ENCODE data around the gene NMNAT1.

The NMNAT1 gene

DNA sequence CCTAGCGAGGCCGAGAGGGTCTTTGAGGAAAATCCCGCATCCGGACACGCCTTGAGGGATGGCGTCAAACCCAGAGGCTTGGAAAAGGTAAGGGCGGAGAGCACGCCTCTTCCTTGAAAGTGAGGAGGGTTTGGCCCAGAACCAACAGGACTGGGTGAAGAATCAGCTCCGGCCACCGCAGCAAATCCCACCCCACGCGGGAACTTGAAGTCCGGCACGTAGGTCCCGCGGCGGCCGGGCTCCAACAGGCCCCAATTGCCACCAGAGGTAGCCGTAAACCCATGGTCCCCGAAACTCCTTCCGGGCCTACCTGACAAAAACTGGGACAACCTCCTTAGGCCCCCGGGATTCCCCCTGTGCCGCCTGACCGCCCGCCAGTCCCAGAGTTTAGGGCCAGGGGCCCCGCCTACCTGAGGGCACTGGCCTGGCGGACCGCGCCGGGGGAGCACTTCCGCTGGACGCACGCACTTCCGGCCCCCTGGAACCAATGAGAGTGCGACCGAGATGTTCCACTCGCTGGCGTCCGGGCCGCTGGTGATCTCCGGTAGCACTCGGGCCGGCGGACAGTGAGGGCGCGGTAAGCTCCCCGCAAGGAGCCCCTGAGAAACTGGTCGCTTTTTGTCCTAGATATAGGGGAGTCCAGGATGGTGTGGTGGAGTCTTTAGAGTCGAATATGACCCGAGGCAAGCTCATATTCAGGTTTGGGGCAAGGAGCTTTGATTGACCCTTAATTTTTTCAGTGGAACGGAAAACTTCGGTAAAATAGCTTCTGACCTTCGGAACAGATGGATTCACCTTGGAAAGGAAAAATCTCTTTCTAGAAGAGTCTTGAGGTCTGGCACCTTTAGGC lies at the start of gene NMNAT1, which contains the start of gene LZIC:
NMNAT1 (plus strand) TSS at position 537 of the 850 bp plus-strand sequence. CDS start 28,599 bp downstream, outside the sequence.
LZIC (minus strand) TSS at position 453 of the 850 bp plus-strand sequence. CDS start 6,772 bp downstream, outside the sequence.
- Mint-ChIP-seq H3K27ac (peak within 1 kb of the TSS; percentile 97), H3K27me3 (ENCODE audit: low read depth) (no peaks in the 10 kb centered on the region), H3K4me1 (ENCODE audit: low read depth) (peaks cover 8% of the 10 kb centered on the region)

GRCh38 chr1:9894115-9894514 lies 49.2 kb upstream of the NMNAT1 start:
- Mint-ChIP-seq H3K4me1 (ENCODE audit: low read depth) (peaks cover 13% of the 10 kb centered on the region), H3K27ac (no peak overlapping the region), H3K4me3 (no peak overlapping the region), H3K27me3 (ENCODE audit: low read depth) (no peaks in the 10 kb centered on the region), H3K36me3 (ENCODE audit: low read depth) (no peaks in the 10 kb centered on the region), H3K9me3 (no peaks in the 10 kb centered on the region)

More for the DNA sequence above, at the start of gene NMNAT1, which contains the start of gene LZIC:
- H3K9me3 Mint-ChIP-seq, result no peaks in the 10 kb centered on the region
- H3K36me3 Mint-ChIP-seq (ENCODE audit: low read depth), result peaks cover 8% of the 10 kb centered on the region
- peak within 1 kb of the TSS; percentile 99 for H3K4me3 Mint-ChIP-seq

GRCh38 chr1:9900142-9901043 lies 42.9 kb upstream of the NMNAT1 start:
- Mint-ChIP-seq H3K4me3 (no peak overlapping the region), H3K27ac (no peak overlapping the region), H3K9me3 (no peaks in the 10 kb centered on the region), H3K4me1 (ENCODE audit: low read depth) (peaks cover 6% of the 10 kb centered on the region), H3K27me3 (ENCODE audit: low read depth) (no peaks in the 10 kb centered on the region), H3K36me3 (ENCODE audit: low read depth) (no peaks in the 10 kb centered on the region)

DNA sequence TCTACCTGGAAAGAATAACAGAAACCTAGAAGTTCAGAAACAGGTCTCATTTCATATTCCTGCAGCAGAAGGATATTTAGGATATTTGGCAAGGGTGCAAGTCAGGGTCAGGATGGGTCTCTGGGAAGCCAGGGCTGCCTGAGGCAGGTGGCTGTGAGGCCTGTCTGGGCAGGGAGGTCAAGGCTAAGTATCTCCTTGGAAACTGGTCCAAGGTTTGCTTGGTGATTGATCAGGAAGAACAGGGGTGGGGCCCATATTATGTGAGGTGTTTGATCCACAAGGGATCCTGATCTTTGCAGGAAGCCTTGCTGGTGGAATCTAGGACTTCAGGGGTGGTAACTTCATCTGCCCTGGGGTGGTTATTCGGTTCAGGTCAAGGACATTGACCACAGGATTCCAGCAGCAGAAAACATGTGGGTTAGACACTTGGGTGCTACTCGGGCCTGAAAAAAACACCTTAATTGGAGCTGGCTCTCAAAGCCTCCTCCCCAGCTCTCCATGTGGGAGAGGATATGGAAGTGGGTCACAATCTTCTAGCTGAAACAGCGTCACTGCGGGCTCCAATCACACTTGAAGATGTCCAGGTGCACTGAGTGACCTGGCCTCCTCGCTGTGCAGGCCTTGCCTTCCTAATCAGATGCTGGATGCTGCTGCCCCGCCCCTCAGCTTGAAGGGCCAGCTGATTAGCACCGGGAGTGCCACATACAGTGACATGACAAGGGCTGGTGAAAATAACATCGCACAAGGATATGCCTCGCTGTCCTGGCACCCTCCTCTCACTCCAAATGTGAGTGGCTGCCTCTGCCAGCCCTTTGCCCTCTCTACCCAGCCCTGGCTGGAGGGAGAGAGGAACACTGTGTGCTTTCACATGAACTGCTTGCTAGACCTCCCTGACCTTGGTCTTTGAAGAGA lies 41.9 kb upstream of the NMNAT1 start:
- no peak overlapping the region for H3K4me3 Mint-ChIP-seq
- peaks cover 6% of the 10 kb centered on the region for H3K4me1 Mint-ChIP-seq (ENCODE audit: low read depth)
- no peak overlapping the region for H3K27ac Mint-ChIP-seq
- no peaks in the 10 kb centered on the region for H3K9me3 Mint-ChIP-seq
- no peaks in the 10 kb centered on the region for H3K27me3 Mint-ChIP-seq (ENCODE audit: low read depth)
- H3K36me3 Mint-ChIP-seq (ENCODE audit: low read depth), result no peaks in the 10 kb centered on the region

DNA sequence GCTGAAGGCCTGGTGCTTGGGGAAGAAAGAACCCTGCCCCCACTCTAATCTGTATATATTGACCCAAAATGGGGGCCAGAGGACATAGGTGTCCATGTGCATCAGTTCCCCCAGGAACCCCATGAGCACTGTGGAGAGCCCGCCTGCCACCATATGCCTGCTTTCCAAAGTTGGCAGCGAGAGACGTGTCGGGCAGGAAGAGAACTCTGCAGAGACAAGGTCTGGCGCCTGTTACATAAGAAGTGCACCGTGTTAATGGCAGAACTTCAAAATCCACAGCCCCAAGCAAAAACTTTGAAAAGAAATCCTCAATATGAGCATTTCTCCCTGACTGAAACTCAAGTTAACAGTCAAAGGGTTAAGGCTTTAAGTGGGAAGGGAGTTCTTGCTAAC lies 41.2 kb upstream of the NMNAT1 start:
- no peaks in the 10 kb centered on the region for H3K27me3 Mint-ChIP-seq (ENCODE audit: low read depth)
- no peak overlapping the region for H3K27ac Mint-ChIP-seq
- no peaks in the 10 kb centered on the region for H3K9me3 Mint-ChIP-seq
- H3K36me3 Mint-ChIP-seq (ENCODE audit: low read depth), result no peaks in the 10 kb centered on the region
- no peak overlapping the region for H3K4me3 Mint-ChIP-seq
- peaks cover 6% of the 10 kb centered on the region for H3K4me1 Mint-ChIP-seq (ENCODE audit: low read depth)

DNA sequence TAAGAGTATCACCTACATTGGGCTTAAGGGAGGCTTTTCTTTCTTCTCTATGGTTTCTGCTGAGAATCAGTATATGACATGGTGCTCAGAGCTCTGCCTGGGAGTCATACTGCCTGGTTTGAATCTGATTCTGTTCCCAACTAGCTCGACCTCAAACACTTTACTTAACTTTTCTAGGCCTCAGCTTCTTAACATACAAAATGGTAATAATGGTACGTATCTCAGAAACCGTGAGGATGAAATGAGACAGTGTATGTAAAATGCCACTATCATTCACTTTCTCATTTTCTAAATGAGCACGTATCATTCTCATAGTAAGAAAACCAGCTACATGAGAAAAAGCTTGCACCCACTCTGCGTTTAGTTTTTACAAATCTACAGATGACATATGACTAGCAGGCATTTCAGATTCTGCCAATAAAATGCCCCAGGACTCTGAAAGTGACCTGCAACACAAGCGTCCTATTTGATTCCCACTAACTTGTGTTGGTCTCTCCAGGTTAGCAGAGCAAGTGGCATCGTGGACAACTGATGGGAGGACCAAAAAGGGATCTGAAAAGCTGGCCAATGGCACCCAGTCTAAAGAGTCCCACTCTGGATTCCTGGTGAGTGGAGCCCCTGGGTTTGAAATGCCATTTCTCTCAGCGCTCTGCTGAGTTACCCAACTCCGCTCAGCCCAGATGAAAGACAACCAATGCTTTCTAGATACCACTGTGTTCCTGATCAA lies 39.3 kb upstream of the NMNAT1 start:
- H3K27ac Mint-ChIP-seq, result no peak overlapping the region
- no peaks in the 10 kb centered on the region for H3K36me3 Mint-ChIP-seq (ENCODE audit: low read depth)
- H3K4me3 Mint-ChIP-seq, result no peak overlapping the region
- H3K4me1 Mint-ChIP-seq (ENCODE audit: low read depth), result peaks cover 9% of the 10 kb centered on the region
- no peaks in the 10 kb centered on the region for H3K9me3 Mint-ChIP-seq
- no peaks in the 10 kb centered on the region for H3K27me3 Mint-ChIP-seq (ENCODE audit: low read depth)

GRCh38 chr1:9904596-9904995 lies 38.7 kb upstream of the NMNAT1 start:
- H3K4me1 Mint-ChIP-seq (ENCODE audit: low read depth), result peaks cover 15% of the 10 kb centered on the region
- no peak overlapping the region for H3K4me3 Mint-ChIP-seq
- H3K27me3 Mint-ChIP-seq (ENCODE audit: low read depth), result no peaks in the 10 kb centered on the region
- H3K36me3 Mint-ChIP-seq (ENCODE audit: low read depth), result no peaks in the 10 kb centered on the region
- no peaks in the 10 kb centered on the region for H3K9me3 Mint-ChIP-seq
- no peak overlapping the region for H3K27ac Mint-ChIP-seq

GRCh38 chr1:9905010-9905409 lies 38.3 kb upstream of the NMNAT1 start:
- no peaks in the 10 kb centered on the region for H3K9me3 Mint-ChIP-seq
- H3K27ac Mint-ChIP-seq, result no peak overlapping the region
- no peaks in the 10 kb centered on the region for H3K36me3 Mint-ChIP-seq (ENCODE audit: low read depth)
- H3K4me3 Mint-ChIP-seq, result no peak overlapping the region
- H3K27me3 Mint-ChIP-seq (ENCODE audit: low read depth), result no peaks in the 10 kb centered on the region
- H3K4me1 Mint-ChIP-seq (ENCODE audit: low read depth), result peaks cover 15% of the 10 kb centered on the region

GRCh38 chr1:9906466-9906865 lies 36.8 kb upstream of the NMNAT1 start:
- H3K9me3 Mint-ChIP-seq, result no peaks in the 10 kb centered on the region
- H3K27ac Mint-ChIP-seq, result no peak overlapping the region
- H3K4me3 Mint-ChIP-seq, result no peak overlapping the region
- H3K36me3 Mint-ChIP-seq (ENCODE audit: low read depth), result no peaks in the 10 kb centered on the region
- H3K4me1 Mint-ChIP-seq (ENCODE audit: low read depth), result peaks cover 17% of the 10 kb centered on the region
- no peaks in the 10 kb centered on the region for H3K27me3 Mint-ChIP-seq (ENCODE audit: low read depth)

- Mint-ChIP-seq H3K4me3 (no peak overlapping the region), H3K4me1 (ENCODE audit: low read depth) (peaks cover 21% of the 10 kb centered on the region), H3K27me3 (ENCODE audit: low read depth) (no peaks in the 10 kb centered on the region), H3K9me3 (no peaks in the 10 kb centered on the region), H3K36me3 (ENCODE audit: low read depth) (no peaks in the 10 kb centered on the region), H3K27ac (no peak overlapping the region)
Measured at GRCh38 chr1:9907441-9907840, 35.8 kb upstream of the NMNAT1 start.

GRCh38 chr1:9908871-9909233 lies 34.4 kb upstream of the NMNAT1 start:
- Mint-ChIP-seq H3K27ac (peak overlapping the region; percentile 85), H3K36me3 (ENCODE audit: low read depth) (no peaks in the 10 kb centered on the region), H3K27me3 (ENCODE audit: low read depth) (no peaks in the 10 kb centered on the region), H3K4me3 (peak overlapping the region; percentile 96), H3K4me1 (ENCODE audit: low read depth) (peaks cover 21% of the 10 kb centered on the region), H3K9me3 (no peaks in the 10 kb centered on the region)

- Mint-ChIP-seq H3K9me3 (no peaks in the 10 kb centered on the region), H3K4me3 (peak overlapping the region; percentile 96), H3K4me1 (ENCODE audit: low read depth) (peaks cover 21% of the 10 kb centered on the region)
Measured at GRCh38 chr1:9909234-9910046, 33.8 kb upstream of the NMNAT1 start.

GRCh38 chr1:9910076-9910422 lies 33.2 kb upstream of the NMNAT1 start, which contains the start of gene CTNNBIP1:
TSS of gene CTNNBIP1 (minus strand) at chr1:9910269. CDS start at chr1:9872064, 38,205 bp downstream.
- Mint-ChIP-seq H3K9me3 (no peaks in the 10 kb centered on the region), H3K27ac (peak within 1 kb of the TSS; percentile 96), H3K36me3 (ENCODE audit: low read depth) (no peaks in the 10 kb centered on the region), H3K4me1 (ENCODE audit: low read depth) (peaks cover 19% of the 10 kb centered on the region), H3K27me3 (ENCODE audit: low read depth) (peaks cover 2% of the 10 kb centered on the region), H3K4me3 (peak within 1 kb of the TSS; percentile 96)

More at GRCh38 chr1:9909234-9910046, 33.8 kb upstream of the NMNAT1 start:
- Mint-ChIP-seq H3K36me3 (ENCODE audit: low read depth) (no peaks in the 10 kb centered on the region), H3K27me3 (ENCODE audit: low read depth) (no peaks in the 10 kb centered on the region), H3K27ac (peak overlapping the region; percentile 85)

Data from T-helper 1 cell treated with Interleukin-12 subunit alpha and Interleukin-12 subunit beta and Interleukin-4 antibody, amounts not matched to agents 30 μg/mL and 1 μg/mL, for 36 hours (primary cell).